ENCODE data around the gene SLC9A9. TPM values are rescaled to one million over a fixed set of nuclear protein-coding genes. Genes with fewer than 3 reads are reported as not detected.

The SLC9A9 gene
- total and polyA plus RNA-seq, 2 of the 8 experiments (the other 6 are each of a cell fraction or from before 2014, with no cell fraction given), result 0.48 to 1.1 TPM

DNA sequence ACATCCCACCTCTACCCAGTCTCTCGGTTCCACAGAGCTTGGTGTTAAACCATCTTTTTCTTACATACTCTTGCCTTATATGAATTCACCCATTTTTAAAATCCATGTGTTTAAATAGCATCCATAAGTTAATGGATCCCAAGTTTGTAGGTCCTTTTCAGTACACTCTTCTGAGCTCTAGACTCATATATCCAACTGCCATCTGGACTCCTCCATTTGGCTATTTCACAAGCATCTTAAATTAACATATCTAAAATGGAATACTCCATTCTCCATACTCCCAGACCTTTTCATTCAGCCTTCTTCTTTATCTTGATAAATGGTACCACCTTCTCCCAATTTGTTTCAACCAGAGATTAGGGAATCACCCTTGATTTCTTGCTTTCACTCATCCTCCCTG is 615.3 kb downstream of the SLC9A9 start:
- Histone ChIP-seq H3K9ac (replicated peaks in 1 of 4; ENCODE audit: extremely low read depth in 1 of 4, low read depth in 3 of 4, low read length in 3 of 4) (no peak overlapping the region), H3K27ac (ENCODE audit: low read depth, low read length) (no peak overlapping the region), H3K23ac (ENCODE audit: insufficient read length) (no peak overlapping the region), H3K9me3 (ENCODE audit: insufficient read depth in 2 of 2, low read depth in 1 of 2, low read length in 1 of 2) (no peaks in the 10 kb centered on the region), H3K4me1 (replicated peaks in 1 of 4; ENCODE audit: control insufficient read depth in 3 of 4, insufficient read depth in 4 of 4, low read length in 3 of 4) (no peaks in the 10 kb centered on the region), H2BK15ac (ENCODE audit: low read length) (no peak overlapping the region), H4K20me1 (replicated peaks in 1 of 2; ENCODE audit: control insufficient read depth in 1 of 2, insufficient read depth in 2 of 2, low read length in 2 of 2) (no peaks in the 10 kb centered on the region), H3K14ac (ENCODE audit: insufficient read length) (no peak overlapping the region), H3K56ac (replicated peaks; ENCODE audit: insufficient read length, low read depth, low read length) (no peak overlapping the region), H3K79me2 (ENCODE audit: control insufficient read depth in 1 of 2, insufficient read depth in 2 of 2, low read length in 2 of 2) (no peaks in the 10 kb centered on the region), H2BK120ac (replicated peaks; ENCODE audit: low read depth, low read length) (no peak overlapping the region), H4K91ac (replicated peaks; ENCODE audit: insufficient read length, low read length) (no peak overlapping the region), H4K8ac (ENCODE audit: extremely low read depth, insufficient read depth, low read length) (no peak overlapping the region), H3K36me3 (ENCODE audit: control insufficient read depth in 2 of 4, insufficient read depth in 4 of 4, low read length in 3 of 4) (no peaks in the 10 kb centered on the region), H3K27me3 (replicated peaks in 1 of 4; ENCODE audit: control insufficient read depth in 3 of 4, extremely low read depth in 1 of 4, insufficient read depth in 3 of 4, low read length in 3 of 4) (no peaks in the 10 kb centered on the region), H2BK20ac (ENCODE audit: low read length) (no peak overlapping the region), H3K18ac (ENCODE audit: extremely low read depth, low read length) (no peak overlapping the region), H2BK5ac (ENCODE audit: low read depth, low read length) (no peak overlapping the region), H3K79me1 (ENCODE audit: low read depth, low read length) (no peaks in the 10 kb centered on the region), H2AFZ (ENCODE audit: low read length) (no peak overlapping the region), H4K5ac (ENCODE audit: insufficient read length, low read depth, low read length) (no peak overlapping the region), H2BK12ac (ENCODE audit: low read depth, low read length) (no peak overlapping the region), H3K4me3 (ENCODE audit: extremely low read depth in 1 of 4, insufficient read depth in 2 of 4, low read depth in 3 of 4, low read length in 4 of 4) (no peak overlapping the region), H3K23me2 (ENCODE audit: low read depth, low read length) (no peaks in the 10 kb centered on the region), H3K4ac (replicated peaks; ENCODE audit: insufficient read length, low read depth, low read length) (no peak overlapping the region), H2AK5ac (ENCODE audit: low read depth, low read length) (no peak overlapping the region), H3K4me2 (ENCODE audit: insufficient read depth in 1 of 2, low read depth in 2 of 2, low read length in 2 of 2) (no peak overlapping the region)
- DNase-seq (ENCODE audit: low read depth in 1 of 2, low spot score in 2 of 2), result no peak
- no peak for FAIRE-seq
- CTCF ChIA-PET (ENCODE audit: partially characterized antibody), result no interaction called here
- POLR2A ChIA-PET (ENCODE audit: partially characterized antibody), result no interaction called here
- WGBS, 2 experiments (ENCODE audit: extremely low coverage in 1 of 2, insufficient coverage in 1 of 2, insufficient read length in 1 of 2, insufficient replicate concordance in 2 of 2, low coverage in 1 of 2, low lambda C conversion rate in 2 of 2, missing lambda C conversion rate in 1 of 2), result 86% methylated on average over 1 of the region's 1 CpG; no CpG with 5 or more reads in 1 of the 2 experiments
- TF ChIP-seq TEAD4 (IDR thresholded peaks at IDR 0.05; ENCODE audit: low read depth, low read length), result no peak
- TF ChIP-seq NANOG (IDR thresholded peaks at IDR 0.05; ENCODE audit: insufficient read depth, low read depth, low read length, poor library complexity, severe bottlenecking), result no peak
- no peak for TF ChIP-seq RBBP5 (IDR thresholded peaks at IDR 0.05; ENCODE audit: borderline replicate concordance, low read depth, low read length)
- no peak for TF ChIP-seq ASH2L (IDR thresholded peaks at IDR 0.05; ENCODE audit: low read length)
- no peak for TF ChIP-seq SIRT6 (IDR thresholded peaks at IDR 0.05; ENCODE audit: low read length)
- no peak for TF ChIP-seq RNF2 (IDR thresholded peaks at IDR 0.05; ENCODE audit: borderline replicate concordance, low read depth, low read length, missing control alignments, poor library complexity, severe bottlenecking)
- no peak for TF ChIP-seq CBX8 (IDR thresholded peaks at IDR 0.05; ENCODE audit: borderline replicate concordance, low read depth, low read length)
- no peak for TF ChIP-seq SIN3A (conservative IDR thresholded peaks at IDR 0.05 in 1 of 2, IDR thresholded peaks at IDR 0.05 in 1 of 2; ENCODE audit: low read depth in 1 of 2, low read length in 2 of 2)
- no peak for TF ChIP-seq BACH1 (IDR thresholded peaks at IDR 0.05; ENCODE audit: low read length)
- TF ChIP-seq GTF2F1 (IDR thresholded peaks at IDR 0.05; ENCODE audit: borderline replicate concordance, low read depth, low read length), result no peak
- TF ChIP-seq, protein P1, sequence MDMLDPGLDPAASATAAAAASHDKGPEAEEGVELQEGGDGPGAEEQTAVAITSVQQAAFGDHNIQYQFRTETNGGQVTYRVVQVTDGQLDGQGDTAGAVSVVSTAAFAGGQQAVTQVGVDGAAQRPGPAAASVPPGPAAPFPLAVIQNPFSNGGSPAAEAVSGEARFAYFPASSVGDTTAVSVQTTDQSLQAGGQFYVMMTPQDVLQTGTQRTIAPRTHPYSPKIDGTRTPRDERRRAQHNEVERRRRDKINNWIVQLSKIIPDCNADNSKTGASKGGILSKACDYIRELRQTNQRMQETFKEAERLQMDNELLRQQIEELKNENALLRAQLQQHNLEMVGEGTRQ (IDR thresholded peaks at IDR 0.05; ENCODE audit: low read length), result no peak
- no peak for TF ChIP-seq POLR2AphosphoS5 (IDR thresholded peaks at IDR 0.05; ENCODE audit: low read depth, low read length)
- no peak for TF ChIP-seq TAF7 (optimal IDR thresholded peaks at IDR 0.05; ENCODE audit: borderline replicate concordance, low read depth, low read length)
- no peak for TF ChIP-seq KDM5A (IDR thresholded peaks at IDR 0.05; ENCODE audit: low read length)
